Heart left ventricle (tissue), 13 donors: ENCODE results near the gene GALNT2.

Experiments used
- POLR2A ChIP-seq, 2 donors: fragments of 450-650 bp; IDR thresholded peaks; one replicate each; pipeline ENCODE4 v1.6.1; 2017; ENCODE audit warnings: antibody characterized with exemption in 2 of 2, mild to moderate bottlenecking in 2 of 2, moderate library complexity in 2 of 2
- TF ChIP-seq, protein P1 (sequence below), 12 donors: fragments of 200-600 bp; sonication (generic) in 4 of 12; IDR thresholded peaks; one replicate each; pipeline versions ENCODE4 v1.5.0 to v1.8.0; 2018 to 2022; ENCODE audit warnings: antibody characterized with exemption in 12 of 12, mild to moderate bottlenecking in 5 of 12
- donor health status: ischemic (EF 13 %, LVEDD 7.1; RV severe dilation, severe dysfunction).
- donor health status: DM: no; HTN: yes; CAD: no.
- donor health status: DM: no; HTN: no; CAD: no.
- donor health status: ischemic (EF 25% LVEDD 6.9; RV normal size, moderate dysfunction).
- donor health status: ischemic (EF 25% LVEDD 5.7; RV mildly dilated, moderate dysfunction).
- donor health status: ischemic (EF 35%, LVEDD 5.7; RV mildly dilated, moderate dysfunction).
- donor health status: nonischemic (EF 11% LVEDD 7.7; RV severe dilation, severe dysfunction).
- donor health status: DM: yes; HTN: yes; CAD: no.
- donor health status: PGD.
- donor health status: ischemic (EF 29% LVEDD 5.4; RV normal size, mild dysfunction).
- donor health status: nonischemic (EF 23%, LVEDD 6.1; RV moderate dilation, normal function).

DNA sequence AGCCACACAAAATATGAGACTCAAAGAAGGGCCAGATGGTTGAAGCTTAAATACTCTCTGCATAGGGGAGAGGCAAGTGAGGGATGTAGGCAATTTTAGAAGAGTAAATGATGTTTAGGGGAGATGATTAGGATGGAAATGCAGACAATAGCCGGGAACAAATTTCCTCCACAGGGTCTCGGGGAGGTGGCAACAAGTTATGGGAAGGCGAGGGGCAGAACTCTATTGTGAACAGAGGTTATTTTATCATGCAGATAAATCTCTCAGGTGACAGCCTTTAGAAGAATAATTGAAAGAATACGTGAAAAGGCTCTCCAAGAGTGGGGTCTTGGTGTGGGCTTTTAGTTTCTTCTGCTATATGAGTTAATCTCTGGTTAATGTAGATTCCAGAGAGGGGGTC lies 166.7 kb downstream of the GALNT2 start:
- TF ChIP-seq, protein P1, sequence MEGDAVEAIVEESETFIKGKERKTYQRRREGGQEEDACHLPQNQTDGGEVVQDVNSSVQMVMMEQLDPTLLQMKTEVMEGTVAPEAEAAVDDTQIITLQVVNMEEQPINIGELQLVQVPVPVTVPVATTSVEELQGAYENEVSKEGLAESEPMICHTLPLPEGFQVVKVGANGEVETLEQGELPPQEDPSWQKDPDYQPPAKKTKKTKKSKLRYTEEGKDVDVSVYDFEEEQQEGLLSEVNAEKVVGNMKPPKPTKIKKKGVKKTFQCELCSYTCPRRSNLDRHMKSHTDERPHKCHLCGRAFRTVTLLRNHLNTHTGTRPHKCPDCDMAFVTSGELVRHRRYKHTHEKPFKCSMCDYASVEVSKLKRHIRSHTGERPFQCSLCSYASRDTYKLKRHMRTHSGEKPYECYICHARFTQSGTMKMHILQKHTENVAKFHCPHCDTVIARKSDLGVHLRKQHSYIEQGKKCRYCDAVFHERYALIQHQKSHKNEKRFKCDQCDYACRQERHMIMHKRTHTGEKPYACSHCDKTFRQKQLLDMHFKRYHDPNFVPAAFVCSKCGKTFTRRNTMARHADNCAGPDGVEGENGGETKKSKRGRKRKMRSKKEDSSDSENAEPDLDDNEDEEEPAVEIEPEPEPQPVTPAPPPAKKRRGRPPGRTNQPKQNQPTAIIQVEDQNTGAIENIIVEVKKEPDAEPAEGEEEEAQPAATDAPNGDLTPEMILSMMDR (IDR thresholded peaks at IDR 0.05), result no peak
- no peak for TF ChIP-seq POLR2A (IDR thresholded peaks at IDR 0.05)
